ENCODE results near the gene GYPC. TPM values are rescaled to one million over a fixed set of nuclear protein-coding genes. Genes with fewer than 3 reads are reported as not detected.
"Not testable (repeated sequence)": the region's sequence is repeated elsewhere in the genome, so short reads cannot be mapped to it uniquely, and the experiment has no call there.

Gene GYPC
- total RNA-seq, 2 experiments from 2014 or later: 133 TPM

- Mint-ChIP-seq H3K27me3 (no peaks in the 10 kb centered on the region), H3K4me3 (no peak overlapping the region), H3K27ac (no peak overlapping the region), H3K9me3 (peaks cover 23% of the 10 kb centered on the region), H3K36me3 (ENCODE audit: low read depth) (peaks cover 69% of the 10 kb centered on the region), H3K4me1 (peaks cover 16% of the 10 kb centered on the region)
- no peak for DNase-seq
- POLR2A ChIA-PET: no interaction called here
- CTCF ChIA-PET: no interaction called here
Observed at GRCh38 chr2:126678269-126679065, 22.5 kb downstream of the GYPC start.

GRCh38 chr2:126679094-126679713 lies 23.2 kb downstream of the GYPC start:
- Mint-ChIP-seq H3K4me3 (no peak overlapping the region), H3K4me1 (peaks cover 16% of the 10 kb centered on the region), H3K9me3 (peaks cover 20% of the 10 kb centered on the region), H3K27me3 (no peaks in the 10 kb centered on the region), H3K27ac (no peak overlapping the region), H3K36me3 (ENCODE audit: low read depth) (peaks cover 68% of the 10 kb centered on the region)
- ChIA-PET POLR2A (no interaction called here), CTCF (no interaction called here)
- DNase-seq: no peak

- Mint-ChIP-seq H3K36me3 (ENCODE audit: low read depth) (peaks cover 59% of the 10 kb centered on the region), H3K4me1 (peaks cover 12% of the 10 kb centered on the region)
- CTCF ChIA-PET: no interaction called here
Observed at GRCh38 chr2:126681505-126681904, 25.5 kb downstream of the GYPC start.

GRCh38 chr2:126685629-126686028 lies 29.7 kb downstream of the GYPC start:
- no peak for DNase-seq
- no peaks in the 10 kb centered on the region for H3K27me3 Mint-ChIP-seq
- H3K9me3 Mint-ChIP-seq: peaks cover 7% of the 10 kb centered on the region
- no peaks in the 10 kb centered on the region for H3K4me1 Mint-ChIP-seq
- H3K36me3 Mint-ChIP-seq (ENCODE audit: low read depth): peaks cover 74% of the 10 kb centered on the region
- no peak overlapping the region for H3K27ac Mint-ChIP-seq
- no peak overlapping the region for H3K4me3 Mint-ChIP-seq
- CTCF ChIA-PET: no interaction called here
- POLR2A ChIA-PET: no interaction called here

More at GRCh38 chr2:126681505-126681904, 25.5 kb downstream of the GYPC start:
- H3K4me3 Mint-ChIP-seq: no peak overlapping the region
- DNase-seq: no peak
- POLR2A ChIA-PET: no interaction called here
- no peaks in the 10 kb centered on the region for H3K27me3 Mint-ChIP-seq
- H3K9me3 Mint-ChIP-seq: peaks cover under 1% of the 10 kb centered on the region
- H3K27ac Mint-ChIP-seq: no peak overlapping the region

- Mint-ChIP-seq H3K27ac (peak overlapping the region; percentile 31), H3K9me3 (peaks cover 7% of the 10 kb centered on the region), H3K4me3 (no peak overlapping the region), H3K4me1 (no peaks in the 10 kb centered on the region), H3K36me3 (ENCODE audit: low read depth) (peaks cover 78% of the 10 kb centered on the region), H3K27me3 (no peaks in the 10 kb centered on the region)
- ChIA-PET CTCF (no interaction called here), POLR2A (interaction anchor here (1.2 kb wide), 1 partner anchor 22 kb away, joined by 4 read pairs; no protein-coding TSS in a partner anchor)
- no peak for DNase-seq
Observed at GRCh38 chr2:126686286-126686685, 30.3 kb downstream of the GYPC start.

- H3K36me3 Mint-ChIP-seq (ENCODE audit: low read depth): peaks cover 77% of the 10 kb centered on the region
- peaks cover 7% of the 10 kb centered on the region for H3K9me3 Mint-ChIP-seq
- ChIA-PET POLR2A (interaction anchor here (0.6 to 1.2 kb wide), 3 partner anchors 23 to 57 kb away, joined by 3 to 4 read pairs (median 3); no protein-coding TSS in a partner anchor), CTCF (interaction anchor here (1.3 kb wide), 1 partner anchor 37 kb away, joined by 3 read pairs; no protein-coding TSS in a partner anchor)
- no peaks in the 10 kb centered on the region for H3K4me1 Mint-ChIP-seq
- H3K4me3 Mint-ChIP-seq: no peak overlapping the region
- H3K27ac Mint-ChIP-seq: no peak overlapping the region
- no peak for DNase-seq
- no peaks in the 10 kb centered on the region for H3K27me3 Mint-ChIP-seq
Observed at GRCh38 chr2:126686841-126687485, 31.0 kb downstream of the GYPC start.

GRCh38 chr2:126687503-126687902 lies 31.5 kb downstream of the GYPC start:
- Mint-ChIP-seq H3K4me1 (no peaks in the 10 kb centered on the region), H3K27me3 (no peaks in the 10 kb centered on the region), H3K36me3 (ENCODE audit: low read depth) (peaks cover 81% of the 10 kb centered on the region), H3K27ac (no peak overlapping the region), H3K9me3 (peaks cover 10% of the 10 kb centered on the region), H3K4me3 (no peak overlapping the region)
- CTCF ChIA-PET: interaction anchor here (1.3 kb wide), 1 partner anchor 37 kb away, joined by 3 read pairs; no protein-coding TSS in a partner anchor
- POLR2A ChIA-PET: interaction anchor here (0.6 to 1.2 kb wide), 3 partner anchors 23 to 57 kb away, joined by 3 to 4 read pairs (median 3); no protein-coding TSS in a partner anchor
- DNase-seq: no peak

- POLR2A ChIA-PET: not testable (repeated sequence)
Observed at GRCh38 chr2:126688594-126688993, 32.6 kb downstream of the GYPC start.

GRCh38 chr2:126692241-126692640 lies 36.3 kb downstream of the GYPC start:
- CTCF ChIA-PET, H3K4me3 Mint-ChIP-seq, H3K27me3 Mint-ChIP-seq, POLR2A ChIA-PET, H3K27ac Mint-ChIP-seq, DNase-seq, H3K4me1 Mint-ChIP-seq: not testable (repeated sequence)
- peaks cover 13% of the 10 kb centered on the region for H3K9me3 Mint-ChIP-seq
- peaks cover 88% of the 10 kb centered on the region for H3K36me3 Mint-ChIP-seq (ENCODE audit: low read depth)

More at GRCh38 chr2:126688594-126688993, 32.6 kb downstream of the GYPC start:
- H3K4me3 Mint-ChIP-seq, H3K27ac Mint-ChIP-seq, CTCF ChIA-PET, H3K4me1 Mint-ChIP-seq, H3K27me3 Mint-ChIP-seq, DNase-seq: not testable (repeated sequence)
- Mint-ChIP-seq H3K9me3 (peaks cover 13% of the 10 kb centered on the region), H3K36me3 (ENCODE audit: low read depth) (peaks cover 83% of the 10 kb centered on the region)

- Mint-ChIP-seq H3K9me3 (peaks cover 13% of the 10 kb centered on the region), H3K36me3 (ENCODE audit: low read depth) (peaks cover 88% of the 10 kb centered on the region)
- H3K4me1 Mint-ChIP-seq, H3K4me3 Mint-ChIP-seq, POLR2A ChIA-PET, CTCF ChIA-PET, H3K27me3 Mint-ChIP-seq, DNase-seq, H3K27ac Mint-ChIP-seq: not testable (repeated sequence)
Observed at GRCh38 chr2:126692934-126693592, 37.1 kb downstream of the GYPC start.

- Mint-ChIP-seq H3K4me1 (peaks cover 2% of the 10 kb centered on the region), H3K9me3 (peaks cover 6% of the 10 kb centered on the region), H3K27ac (no peak overlapping the region), H3K36me3 (ENCODE audit: low read depth) (peaks cover 54% of the 10 kb centered on the region), H3K27me3 (no peaks in the 10 kb centered on the region), H3K4me3 (no peak overlapping the region)
- POLR2A ChIA-PET: no interaction called here
- DNase-seq: no peak
- CTCF ChIA-PET: interaction anchor here (0.6 to 1.1 kb wide), 2 partner anchors 80 to 995 kb away, joined by 3 read pairs; no protein-coding TSS in a partner anchor
Observed at GRCh38 chr2:126696644-126697520, 40.9 kb downstream of the GYPC start.

GRCh38 chr2:126698376-126698775 lies 42.4 kb downstream of the GYPC start:
- Mint-ChIP-seq H3K9me3 (no peaks in the 10 kb centered on the region), H3K4me1 (peaks cover 2% of the 10 kb centered on the region), H3K36me3 (ENCODE audit: low read depth) (peaks cover 41% of the 10 kb centered on the region), H3K4me3 (no peak overlapping the region), H3K27ac (no peak overlapping the region), H3K27me3 (no peaks in the 10 kb centered on the region)
- POLR2A ChIA-PET: no interaction called here
- CTCF ChIA-PET: interaction anchor here (1.1 to 1.9 kb wide), 2 partner anchors 78 to 170 kb away, joined by 3 to 6 read pairs; no protein-coding TSS in a partner anchor
- no peak for DNase-seq
